NCI-H345 treated with DMSO at 0.1 percent for 48 hours (cell line): ENCODE measurements around the gene NAPSA.

Source experiments
- DNase-seq: peaks from one replicate; lab custom pipeline; 2025; ENCODE audit not compliant: unreplicated experiment; lab: John Stamatoyannopoulos, UW

The NAPSA gene

DNA sequence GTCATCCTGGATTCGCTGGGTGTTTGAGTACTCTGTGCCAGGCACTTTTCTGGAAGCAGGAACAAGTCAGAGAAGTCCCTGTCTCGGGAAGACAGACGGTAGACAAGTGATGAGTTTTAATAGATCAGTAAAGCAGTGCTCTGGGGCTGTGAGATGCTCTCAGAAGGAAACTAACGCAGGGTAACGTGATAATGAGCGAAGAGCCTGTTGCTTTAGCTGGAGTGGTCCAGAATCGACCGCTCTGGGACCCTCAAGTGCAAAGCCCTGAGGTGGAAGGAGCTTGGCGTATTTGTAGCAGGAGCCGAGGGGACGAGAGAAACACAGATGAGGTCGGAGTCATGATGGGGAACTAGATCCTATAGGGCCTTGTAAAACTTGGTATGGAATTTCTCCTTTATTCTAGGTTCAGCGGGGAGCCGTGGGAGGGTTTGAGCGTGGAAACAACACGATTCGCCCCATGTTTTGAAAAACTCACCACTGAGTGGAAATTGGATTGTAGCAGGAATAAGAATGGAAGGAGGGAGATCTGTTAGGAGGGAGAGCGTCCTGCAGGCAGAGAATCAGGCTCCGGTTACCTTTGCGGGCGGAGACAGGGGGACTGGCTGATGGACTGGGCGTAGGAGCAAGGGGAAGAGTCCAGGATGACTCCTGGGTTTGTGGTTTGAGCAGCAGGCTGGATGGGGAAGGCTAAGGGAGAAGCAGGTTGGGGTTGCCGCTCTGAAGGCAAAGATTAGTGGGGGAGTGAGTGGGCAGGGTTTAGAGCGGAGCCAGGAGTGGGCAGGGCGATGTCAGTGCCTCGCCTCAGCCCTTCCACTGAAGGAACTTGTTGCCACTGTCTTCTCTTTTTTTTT, 19.5 kb upstream of the NAPSA start:
- DNase-seq = no peak

DNA sequence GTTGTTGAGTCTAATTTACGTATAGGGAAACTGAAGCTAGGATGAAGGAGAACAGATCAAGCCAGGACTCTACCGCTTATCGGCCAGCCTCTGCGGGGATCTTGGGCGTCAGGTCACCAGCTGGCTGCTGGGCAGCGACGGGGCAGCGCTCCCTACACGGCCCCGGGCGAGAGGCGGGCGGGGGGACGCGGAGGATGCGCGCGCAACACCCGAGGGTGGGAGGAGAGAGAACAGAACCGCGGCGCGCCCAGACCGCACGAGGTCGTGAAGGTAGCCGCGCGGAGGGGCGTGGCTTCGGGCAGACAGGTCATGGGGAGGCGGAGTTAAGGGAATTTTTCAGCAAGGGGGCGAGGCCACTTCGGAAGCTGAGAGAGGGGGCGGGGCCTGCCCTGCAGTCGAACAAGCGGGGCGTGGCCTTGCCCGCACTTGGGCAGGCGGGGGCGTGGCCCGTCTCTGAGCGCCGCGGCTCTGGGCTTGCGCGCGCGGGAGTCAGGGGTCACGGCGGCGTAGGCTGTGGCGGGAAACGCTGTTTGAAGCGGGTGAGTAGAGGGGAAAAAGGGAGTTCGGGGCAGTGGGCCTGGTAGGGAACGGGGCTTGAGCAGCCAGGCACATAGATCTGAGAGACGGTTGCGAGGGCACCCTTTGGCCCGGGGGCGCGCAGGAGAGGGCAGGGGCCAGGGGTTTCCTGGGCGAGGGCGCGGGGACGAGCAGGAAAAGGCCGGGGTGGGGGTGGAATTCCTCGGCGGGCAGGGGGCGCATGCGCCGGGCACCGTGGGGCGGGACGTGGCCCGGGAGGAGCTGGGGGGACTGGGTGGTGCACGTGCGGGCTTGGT, 18.6 kb upstream of the NAPSA start, which contains the start of gene POLD1:
POLD1 (plus strand) TSS at position 496 of the 833 bp plus-strand sequence. CDS start 14,505 bp downstream, outside the sequence.
- DNase-seq = peak; percentile 93

DNA sequence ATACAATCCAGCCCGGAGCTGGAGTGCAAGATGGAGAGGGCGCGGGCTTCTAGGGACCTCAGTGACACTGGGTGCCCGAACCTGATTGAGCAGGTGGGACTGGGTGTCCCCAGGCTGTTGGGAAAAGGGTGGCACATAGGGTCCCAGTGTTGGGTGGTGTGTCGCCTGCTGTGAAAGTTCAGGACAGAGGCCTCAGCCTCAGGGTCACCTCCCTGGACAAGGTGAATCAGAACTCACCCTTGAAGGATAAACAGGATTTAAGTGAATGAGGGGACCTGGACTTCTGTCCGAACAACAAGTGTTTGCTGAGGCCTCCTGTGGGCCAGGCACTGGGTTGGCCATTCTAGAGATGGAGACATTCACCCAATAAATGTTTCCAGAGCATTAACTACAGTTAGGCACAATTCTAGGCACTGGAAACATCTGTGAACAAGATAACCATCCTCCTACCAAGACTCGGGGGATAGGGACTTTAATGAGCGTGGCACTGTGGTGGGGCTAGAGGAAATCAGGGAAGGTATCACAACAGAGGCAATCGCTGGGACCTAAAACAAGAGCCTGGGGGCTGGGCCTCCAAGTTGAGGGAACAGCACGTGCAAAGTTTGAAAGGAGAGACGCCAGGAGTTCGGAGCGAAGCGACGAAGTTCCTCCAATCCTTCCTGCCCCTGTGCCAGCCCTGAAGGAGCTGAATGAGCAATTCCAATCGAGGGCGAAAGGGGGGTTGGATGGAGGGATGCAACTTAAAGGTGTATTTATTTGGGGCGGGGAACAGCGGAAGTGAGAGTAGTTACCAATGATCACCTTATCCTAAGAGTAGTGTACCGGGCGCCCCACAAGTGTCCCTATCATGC, 17.8 kb upstream of the NAPSA start:
- DNase-seq = no peak

DNA sequence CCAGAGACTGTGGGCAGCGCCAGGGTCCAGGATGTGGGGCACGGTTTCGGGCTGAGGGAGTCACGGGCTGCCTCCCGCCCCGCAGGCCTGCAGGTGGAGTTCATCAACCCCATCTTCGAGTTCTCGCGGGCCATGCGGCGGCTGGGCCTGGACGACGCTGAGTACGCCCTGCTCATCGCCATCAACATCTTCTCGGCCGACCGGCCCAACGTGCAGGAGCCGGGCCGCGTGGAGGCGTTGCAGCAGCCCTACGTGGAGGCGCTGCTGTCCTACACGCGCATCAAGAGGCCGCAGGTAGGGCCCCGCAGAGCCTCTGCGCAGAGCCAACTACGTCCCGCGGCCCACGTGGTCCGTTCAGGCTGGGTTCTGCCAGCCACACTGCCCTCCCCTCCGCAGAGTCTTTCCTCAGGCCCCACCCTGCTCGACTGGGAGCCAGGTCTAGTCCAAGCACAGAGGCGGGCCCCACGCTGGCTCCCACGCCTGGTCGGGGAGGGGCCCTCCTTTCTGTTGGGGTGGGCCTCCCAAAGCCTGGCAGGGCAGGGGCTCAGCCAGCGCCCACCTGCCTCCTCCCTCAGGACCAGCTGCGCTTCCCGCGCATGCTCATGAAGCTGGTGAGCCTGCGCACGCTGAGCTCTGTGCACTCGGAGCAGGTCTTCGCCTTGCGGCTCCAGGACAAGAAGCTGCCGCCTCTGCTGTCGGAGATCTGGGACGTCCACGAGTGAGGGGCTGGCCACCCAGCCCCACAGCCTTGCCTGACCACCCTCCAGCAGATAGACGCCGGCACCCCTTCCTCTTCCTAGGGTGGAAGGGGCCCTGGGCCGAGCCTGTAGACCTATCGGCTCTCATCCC, 16.7 kb upstream of the NAPSA start:
- no peak for DNase-seq

DNA sequence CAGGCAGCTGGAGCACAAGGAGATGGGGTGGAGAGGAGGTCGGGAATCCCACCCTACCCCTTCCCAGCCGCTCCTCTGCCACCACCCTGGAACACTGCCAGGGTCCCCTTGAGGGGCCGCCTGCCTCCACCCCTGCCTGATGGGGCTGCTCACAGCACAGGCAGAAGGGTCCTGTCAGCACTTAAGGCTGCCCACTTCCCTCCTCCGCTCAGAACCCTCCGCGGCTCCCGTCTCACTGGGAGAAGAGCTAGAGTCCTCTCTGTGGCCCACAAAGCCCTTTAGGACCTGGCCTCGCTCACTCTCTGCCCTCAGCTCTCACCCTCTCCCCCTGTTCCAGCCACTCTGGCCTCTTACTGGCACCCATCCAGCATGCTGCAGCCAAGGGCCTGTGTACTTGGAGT, 15.3 kb upstream of the NAPSA start:
- no peak for DNase-seq

DNA sequence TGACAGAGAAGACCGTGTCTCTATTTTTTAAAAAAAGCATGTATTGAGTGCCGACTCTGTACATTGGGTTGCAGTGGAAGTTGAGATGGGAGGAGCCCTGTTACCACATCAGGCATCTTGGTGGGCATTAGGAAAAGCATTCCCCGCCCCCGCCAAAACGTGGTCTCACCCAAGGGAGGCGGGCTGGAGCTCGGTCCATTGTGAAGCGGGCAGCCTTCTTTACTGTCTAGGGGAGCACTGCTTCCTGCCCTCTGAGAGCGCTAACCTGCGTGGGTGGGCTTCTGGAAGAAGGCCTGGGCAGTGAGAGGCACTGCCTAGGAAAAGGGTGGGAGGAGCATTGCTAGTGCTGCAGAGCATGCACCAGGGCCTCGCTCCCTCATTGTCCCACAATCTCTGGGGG, 14.7 kb upstream of the NAPSA start:
- DNase-seq = no peak

DNA sequence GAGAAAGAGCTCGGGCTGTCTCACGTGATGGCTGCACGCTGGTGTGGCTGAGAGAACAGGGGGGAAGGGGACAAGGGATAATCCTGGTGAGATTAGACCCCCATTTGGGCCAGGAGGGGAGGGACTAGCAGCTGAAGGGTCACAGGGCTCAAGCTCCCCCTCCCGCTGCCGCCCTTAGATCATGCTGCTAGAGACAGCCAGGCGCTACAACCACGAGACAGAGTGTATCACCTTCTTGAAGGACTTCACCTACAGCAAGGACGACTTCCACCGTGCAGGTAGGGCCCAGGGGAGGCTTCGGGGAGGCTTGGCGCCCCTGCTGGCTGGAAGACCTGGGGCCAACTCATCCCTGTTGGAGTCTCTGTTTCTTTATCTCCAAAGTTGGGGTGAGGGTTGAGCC, 14.2 kb upstream of the NAPSA start:
- no peak for DNase-seq

DNA sequence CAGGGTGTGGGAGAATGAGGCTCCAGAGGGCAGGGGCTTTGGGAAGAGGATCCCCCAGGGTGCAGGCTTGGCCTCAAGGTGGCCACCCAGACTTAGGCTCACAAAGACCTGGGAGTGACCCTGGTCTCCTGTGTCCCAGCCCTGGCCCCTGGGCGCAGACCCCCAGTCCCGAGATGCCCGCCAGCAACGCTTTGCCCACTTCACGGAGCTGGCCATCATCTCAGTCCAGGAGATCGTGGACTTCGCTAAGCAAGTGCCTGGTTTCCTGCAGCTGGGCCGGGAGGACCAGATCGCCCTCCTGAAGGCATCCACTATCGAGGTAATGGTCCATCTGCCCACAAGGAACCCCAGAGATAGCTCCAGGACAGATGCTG, 13.4 kb upstream of the NAPSA start:
- DNase-seq = no peak

DNA sequence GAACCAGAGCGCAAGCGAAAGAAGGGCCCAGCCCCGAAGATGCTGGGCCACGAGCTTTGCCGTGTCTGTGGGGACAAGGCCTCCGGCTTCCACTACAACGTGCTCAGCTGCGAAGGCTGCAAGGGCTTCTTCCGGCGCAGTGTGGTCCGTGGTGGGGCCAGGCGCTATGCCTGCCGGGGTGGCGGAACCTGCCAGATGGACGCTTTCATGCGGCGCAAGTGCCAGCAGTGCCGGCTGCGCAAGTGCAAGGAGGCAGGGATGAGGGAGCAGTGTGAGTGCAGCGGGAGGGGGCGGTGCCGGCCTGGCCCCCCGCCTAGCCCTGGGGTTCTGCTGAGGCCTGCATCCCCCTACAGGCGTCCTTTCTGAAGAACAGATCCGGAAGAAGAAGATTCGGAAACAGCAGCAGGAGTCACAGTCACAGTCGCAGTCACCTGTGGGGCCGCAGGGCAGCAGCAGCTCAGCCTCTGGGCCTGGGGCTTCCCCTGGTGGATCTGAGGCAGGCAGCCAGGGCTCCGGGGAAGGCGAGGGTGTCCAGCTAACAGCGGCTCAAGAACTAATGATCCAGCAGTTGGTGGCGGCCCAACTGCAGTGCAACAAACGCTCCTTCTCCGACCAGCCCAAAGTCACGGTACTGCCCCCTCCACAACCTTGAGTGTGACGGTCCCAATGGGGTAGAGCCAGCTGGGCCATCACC, 12.9 kb upstream of the NAPSA start:
- no peak for DNase-seq

DNA sequence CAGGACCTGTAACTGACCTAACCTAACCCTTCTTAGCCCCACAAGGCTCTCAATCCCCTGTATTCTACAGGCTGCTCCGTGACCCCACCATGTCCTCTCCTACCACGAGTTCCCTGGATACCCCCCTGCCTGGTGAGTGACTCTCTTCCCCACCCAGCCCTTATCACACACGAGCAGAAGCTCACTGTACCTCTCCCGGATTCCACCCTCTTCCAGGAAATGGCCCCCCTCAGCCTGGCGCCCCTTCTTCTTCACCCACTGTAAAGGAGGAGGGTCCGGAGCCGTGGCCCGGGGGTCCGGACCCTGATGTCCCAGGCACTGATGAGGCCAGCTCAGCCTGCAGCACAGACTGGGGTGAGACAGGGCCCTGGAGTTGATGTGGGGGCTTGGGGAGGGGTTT, 12.1 kb upstream of the NAPSA start:
- no peak for DNase-seq

DNA sequence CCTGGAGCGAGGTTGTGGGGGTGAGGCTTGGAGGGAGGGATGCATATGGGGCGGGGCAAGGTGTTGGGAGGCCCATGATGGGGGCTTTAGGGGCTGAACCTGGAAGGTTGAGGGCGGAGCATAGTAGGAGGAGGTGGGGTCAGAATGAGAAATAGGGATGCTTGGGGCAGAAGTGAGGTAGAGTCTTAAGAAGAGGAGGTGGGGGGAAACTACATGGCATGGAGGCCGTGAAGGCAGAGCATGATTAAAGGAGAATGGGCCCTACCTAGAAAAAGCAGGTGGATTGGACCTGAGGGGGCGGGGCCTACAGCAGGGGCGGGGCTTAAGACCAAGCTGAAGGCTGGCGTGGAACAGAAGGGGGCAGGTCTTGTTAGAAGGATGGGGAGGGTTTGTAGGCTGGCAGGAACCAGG, 11.6 kb upstream of the NAPSA start:
- DNase-seq = peak; percentile 25

DNA sequence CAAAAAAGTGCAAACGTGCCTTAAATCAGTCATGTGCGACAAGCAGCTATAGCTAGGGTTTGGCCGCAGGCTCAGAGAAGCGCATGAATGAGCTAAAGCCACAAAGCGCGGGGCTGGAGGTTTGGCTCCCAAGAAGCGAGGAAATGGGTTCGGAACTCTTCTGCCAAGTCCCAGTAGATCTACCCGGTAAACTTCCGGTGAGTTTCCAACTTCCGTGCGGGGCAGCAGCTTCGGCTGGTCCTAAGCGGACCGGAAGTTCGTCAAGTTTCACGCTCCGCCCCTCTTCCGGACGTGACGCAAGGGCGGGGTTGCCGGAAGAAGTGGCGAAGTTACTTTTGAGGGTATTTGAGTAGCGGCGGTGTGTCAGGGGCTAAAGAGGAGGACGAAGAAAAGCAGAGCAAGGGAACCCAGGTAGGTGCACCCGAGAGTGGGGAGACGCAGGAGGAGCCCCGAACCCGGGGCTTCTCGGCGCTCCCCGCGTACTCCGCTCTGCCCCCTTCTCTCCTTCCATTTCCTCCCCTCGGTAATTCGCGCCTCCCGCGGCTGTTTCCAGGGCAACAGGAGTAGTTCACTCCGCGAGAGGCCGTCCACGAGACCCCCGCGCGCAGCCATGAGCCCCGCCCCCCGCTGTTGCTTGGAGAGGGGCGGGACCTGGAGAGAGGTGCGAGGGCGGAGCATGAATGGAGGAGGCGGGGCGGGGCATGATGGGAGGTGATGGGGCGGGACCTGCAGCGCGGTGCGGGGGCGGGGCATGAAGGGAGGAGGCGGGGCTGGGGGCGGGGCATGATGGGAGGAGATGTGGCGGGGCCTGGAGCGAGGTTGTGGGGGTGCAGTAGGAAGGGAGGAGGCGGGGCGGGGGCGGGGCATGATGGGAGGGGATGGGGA, 11.0 kb upstream of the NAPSA start, which contains the start of gene NR1H2:
NR1H2 (plus strand) TSS at position 292 of the 885 bp plus-strand sequence. CDS start 1,149 bp downstream, outside the sequence.
- peak; percentile 68 for DNase-seq

DNA sequence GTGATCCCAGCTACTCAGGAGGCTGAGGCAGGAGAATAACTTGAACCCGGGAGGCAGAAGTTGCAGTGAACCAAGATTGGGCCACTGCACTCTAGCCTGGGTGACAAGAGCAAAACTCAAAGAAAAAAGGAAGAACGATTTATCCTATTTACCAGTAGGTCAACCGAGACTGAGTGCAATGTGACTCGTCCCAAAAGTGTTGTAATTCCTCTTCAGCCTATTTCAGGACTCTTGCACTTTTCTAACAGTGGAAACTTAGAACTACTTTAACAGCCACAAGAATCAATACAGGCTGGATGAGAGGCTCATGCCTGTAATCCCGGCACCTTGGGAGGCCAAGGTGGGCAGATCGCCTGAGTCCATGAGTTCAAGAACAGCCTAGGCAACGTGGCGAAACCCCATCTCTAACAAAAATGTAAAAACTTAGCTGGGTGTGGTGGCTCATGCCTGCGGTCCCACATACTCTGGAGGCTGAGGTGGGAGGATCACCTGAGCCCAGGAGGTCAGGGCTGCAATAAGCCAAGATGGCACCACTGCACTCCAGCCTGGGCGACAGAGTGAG, 6.6 kb upstream of the NAPSA start:
- DNase-seq = no peak

DNA sequence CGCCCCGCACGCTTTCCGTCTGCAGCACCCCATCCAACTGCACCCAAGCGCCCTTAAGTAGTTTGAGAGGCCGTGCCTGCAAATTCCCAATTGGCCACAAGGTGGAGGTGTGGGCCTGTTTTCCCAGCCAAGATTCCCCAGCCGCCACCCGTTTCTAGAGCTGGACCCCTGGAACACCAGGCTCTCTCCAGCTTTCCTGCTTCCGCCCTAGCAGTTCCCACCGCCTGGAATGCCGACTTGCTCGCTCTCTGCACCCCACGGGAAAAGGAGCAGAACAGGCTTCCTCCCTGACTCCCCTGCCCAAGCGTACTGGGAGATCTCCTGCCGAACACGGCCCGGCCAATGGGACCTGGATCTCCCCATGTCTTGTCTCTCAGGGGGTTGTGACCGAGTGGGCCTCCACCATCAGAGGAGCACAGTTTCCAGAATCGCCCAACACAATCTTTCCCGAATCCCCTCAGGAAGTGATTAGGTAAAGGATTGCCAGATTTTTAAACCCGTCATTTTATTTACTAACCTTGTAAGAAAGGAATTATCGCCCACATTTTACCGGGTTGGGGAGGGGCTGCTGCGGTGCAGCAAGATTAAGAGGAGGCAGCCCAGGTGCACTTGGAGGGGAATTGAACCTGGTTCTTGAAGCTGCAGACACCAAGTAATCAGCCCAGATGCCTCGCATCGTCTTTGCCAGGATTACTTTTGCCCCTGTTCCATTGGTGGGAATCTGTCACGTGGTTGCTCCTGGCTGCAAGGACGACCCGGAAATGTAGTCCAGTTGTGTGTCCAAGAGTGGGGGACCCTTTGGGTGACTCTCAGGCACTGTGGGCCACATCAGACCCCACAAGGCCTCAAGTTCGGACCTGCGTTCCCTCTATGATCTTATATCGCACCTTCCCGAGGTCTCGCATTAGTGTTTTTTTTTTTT, 3.5 kb upstream of the NAPSA start:
- DNase-seq = peak; percentile 0

DNA sequence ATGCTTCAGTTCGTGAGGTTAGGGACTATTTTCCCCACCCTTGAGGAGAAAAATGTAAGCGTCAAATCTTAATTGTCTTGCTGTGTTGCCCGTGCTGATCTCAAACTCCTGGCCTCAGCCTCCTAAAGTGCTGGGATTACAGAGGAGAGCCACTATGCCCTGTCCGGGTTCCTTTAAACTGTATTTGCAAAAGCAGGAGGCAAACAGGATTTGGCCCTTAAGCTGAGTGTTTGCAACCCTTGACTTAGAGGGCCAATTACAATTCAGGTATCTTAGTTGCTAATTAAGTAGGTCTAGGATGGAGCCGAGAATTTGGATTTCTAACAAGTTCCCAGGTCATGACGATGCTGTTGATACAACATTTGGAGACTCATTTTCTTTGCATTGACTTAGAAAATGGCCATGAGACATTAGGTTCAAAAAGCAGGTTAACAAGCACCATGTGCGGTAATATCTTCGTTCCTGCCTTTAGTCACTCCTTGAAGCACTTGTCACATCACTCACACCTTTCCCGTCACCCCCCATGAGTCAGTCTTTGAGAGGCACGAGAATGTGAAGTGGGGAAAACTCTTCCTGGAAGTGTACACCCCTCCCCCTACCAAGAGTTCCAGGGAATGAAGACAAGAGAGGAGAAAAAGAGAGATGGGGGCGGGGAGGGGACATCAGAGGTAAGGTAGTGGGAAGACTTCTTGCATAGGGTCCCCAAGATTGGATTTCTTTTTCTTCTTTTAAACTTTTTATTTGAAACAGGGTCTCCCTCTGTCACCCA, 2.6 kb downstream of the NAPSA start:
- DNase-seq = no peak

DNA sequence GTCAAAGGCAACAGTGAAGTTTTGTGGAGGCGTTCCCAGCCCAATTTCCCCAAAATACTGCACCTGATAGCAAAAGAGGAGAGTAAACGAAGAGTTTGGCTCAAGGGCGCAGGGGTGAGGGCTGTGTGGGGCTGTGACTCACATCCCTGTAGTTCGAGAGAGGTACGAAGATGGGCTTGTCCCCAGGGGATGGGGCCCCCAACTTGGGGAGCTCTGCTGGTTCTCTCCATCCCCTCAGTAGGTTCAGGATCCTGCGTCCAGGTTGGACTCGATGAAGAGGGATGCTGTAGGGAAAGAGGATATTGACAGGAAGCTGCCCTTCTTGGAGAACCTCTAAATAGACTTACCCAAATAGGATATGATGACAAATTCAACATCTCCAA, 3.4 kb downstream of the NAPSA start:
- DNase-seq = no peak
